HG03439 (cell line): ENCODE measurements around the gene NDUFA3.
"Not testable (repeated sequence)": the region's sequence is repeated elsewhere in the genome, so short reads cannot be mapped to it uniquely, and the experiment has no call there.

ENCODE experiments used
- ATAC-seq: cut with Tn5 transposase; IDR thresholded peaks from one replicate; pipeline ENCODE4 v1.9.1; 2021; ENCODE audit warnings: mild to moderate bottlenecking, moderate library complexity; ENCODE audit not compliant: unreplicated experiment

Gene NDUFA3

GRCh38 chr19:54102421-54103169, at the start of gene NDUFA3:
Gene NDUFA3 (plus strand): TSS chr19:54102855. CDS start chr19:54102879, 24 bp downstream.
- peak; percentile 92 for ATAC-seq

DNA sequence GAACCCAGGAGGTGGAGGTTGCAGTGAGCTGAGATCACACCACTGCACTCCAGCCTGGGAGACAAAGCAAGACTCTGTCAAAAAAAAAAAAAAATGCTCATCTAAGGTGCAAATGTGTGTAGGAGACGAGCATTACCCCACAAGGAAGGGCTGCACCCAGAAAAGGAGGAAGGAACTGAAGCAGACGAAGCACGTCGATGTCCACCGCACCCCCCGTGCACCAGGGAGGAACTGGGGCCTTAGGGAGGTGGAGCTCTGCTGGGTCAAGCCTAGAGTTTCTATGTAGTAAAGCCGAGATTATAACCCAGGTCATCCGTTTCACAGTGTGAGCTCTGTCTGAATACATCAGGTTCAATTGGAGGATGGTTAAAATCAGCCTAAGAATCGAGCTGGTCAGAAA, 40.0 kb upstream of the NDUFA3 start:
- ATAC-seq = no peak

- ATAC-seq = no peak
Observed at GRCh38 chr19:54063350-54064116, 39.1 kb upstream of the NDUFA3 start, which contains the start of gene VSTM1. Gene VSTM1 (minus strand): TSS chr19:54063897. CDS start chr19:54063777, 120 bp downstream.

DNA sequence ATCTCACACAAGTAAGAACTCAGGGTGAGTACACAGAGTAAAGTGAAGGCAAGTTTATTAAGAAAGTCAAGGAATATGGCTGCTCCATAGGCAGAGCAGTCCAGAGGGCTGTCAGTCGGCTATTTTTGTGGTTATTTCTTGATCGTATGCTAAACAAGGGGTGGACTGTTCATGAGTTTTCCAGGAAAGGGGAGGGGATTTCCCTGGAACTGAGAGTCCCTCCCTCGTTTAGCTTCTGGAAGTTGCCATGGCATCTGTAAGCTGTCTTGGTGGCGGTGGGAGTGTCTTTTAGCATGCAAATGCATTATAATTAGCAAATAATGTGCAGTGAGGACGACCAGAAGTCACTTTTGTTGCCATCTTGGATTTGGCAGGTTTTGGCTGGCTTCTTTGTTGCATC, 33.2 kb upstream of the NDUFA3 start:
- ATAC-seq = no peak

DNA sequence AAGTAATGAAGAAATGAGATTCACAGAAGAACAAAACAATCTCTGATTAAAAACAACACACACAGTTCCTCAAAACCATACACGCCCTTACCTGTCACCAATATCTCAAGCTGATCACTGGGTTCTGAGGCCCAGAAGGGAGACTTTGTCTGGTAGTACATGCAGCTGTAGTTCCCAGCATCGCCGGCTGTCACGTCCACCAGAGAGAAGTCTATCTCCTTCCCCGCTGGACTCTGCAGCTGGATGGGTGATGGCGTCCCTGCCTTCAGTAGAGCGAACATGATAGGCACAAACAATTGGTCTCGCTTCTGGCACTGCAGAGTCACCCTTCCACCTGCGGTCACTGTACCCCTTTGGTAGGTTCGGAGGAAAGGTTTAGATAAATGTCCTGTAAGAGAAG, 28.8 kb upstream of the NDUFA3 start:
- ATAC-seq = no peak

- ATAC-seq = no peak
Observed at GRCh38 chr19:54074851-54075250, 27.8 kb upstream of the NDUFA3 start.

- no peak for ATAC-seq
Observed at GRCh38 chr19:54077334-54077733, 25.3 kb upstream of the NDUFA3 start.

DNA sequence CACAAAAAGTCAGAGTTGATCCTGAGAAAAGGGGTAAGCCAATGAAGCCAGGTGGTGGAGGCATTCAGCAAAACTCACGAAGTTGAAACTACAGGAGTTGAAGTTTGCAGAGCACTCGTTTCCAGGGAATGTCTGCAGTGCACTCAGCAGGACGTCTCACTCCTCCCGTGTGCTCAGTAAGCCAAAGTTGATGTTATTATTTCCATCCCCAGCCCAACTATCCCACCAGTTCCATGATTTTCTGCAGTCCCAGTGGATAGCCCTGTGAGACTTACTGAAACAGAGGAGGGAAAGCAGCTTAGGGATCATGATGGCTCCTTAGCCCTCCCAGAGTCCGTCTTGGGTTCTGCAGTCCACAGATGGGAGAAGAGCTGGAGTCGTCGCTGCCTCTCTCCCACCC, 21.6 kb upstream of the NDUFA3 start, which contains the start of gene TARM1:
TSS of gene TARM1 (minus strand) at position 334 of the 400 bp plus-strand sequence. CDS start at position 309, 25 bp downstream.
- no peak for ATAC-seq

- no peak for ATAC-seq
Observed at GRCh38 chr19:54084410-54084809, 18.2 kb upstream of the NDUFA3 start.

DNA sequence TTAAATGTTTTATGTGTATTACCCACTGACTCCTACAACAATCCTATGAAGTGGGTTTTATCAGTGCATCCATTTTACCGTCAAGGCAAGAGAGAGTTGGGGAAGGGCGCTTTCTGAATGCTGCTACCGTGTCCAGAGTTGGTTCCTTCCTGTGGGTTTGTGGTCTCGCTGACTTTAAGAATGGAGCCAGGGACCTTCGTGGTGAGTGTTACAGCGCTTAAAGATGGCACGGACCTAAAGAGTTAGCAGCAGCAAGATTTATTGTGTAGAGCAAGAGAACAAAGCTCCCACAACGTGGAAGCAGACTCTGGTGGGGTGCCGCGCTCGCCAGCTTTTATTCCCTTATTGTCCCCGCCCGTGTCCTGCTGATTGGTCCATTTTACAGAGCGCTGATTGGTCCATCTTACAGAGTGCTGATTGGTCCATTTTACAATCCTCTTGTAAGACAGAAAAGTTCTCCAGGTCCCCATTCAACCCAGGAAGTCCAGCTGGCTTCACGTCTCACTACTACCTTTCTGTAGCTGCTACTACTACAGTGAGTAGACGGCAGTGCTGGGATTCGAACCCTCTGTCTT, 8.1 kb upstream of the NDUFA3 start:
- no peak for ATAC-seq

GRCh38 chr19:54095136-54095858, 7.4 kb upstream of the NDUFA3 start:
- ATAC-seq = no peak

DNA sequence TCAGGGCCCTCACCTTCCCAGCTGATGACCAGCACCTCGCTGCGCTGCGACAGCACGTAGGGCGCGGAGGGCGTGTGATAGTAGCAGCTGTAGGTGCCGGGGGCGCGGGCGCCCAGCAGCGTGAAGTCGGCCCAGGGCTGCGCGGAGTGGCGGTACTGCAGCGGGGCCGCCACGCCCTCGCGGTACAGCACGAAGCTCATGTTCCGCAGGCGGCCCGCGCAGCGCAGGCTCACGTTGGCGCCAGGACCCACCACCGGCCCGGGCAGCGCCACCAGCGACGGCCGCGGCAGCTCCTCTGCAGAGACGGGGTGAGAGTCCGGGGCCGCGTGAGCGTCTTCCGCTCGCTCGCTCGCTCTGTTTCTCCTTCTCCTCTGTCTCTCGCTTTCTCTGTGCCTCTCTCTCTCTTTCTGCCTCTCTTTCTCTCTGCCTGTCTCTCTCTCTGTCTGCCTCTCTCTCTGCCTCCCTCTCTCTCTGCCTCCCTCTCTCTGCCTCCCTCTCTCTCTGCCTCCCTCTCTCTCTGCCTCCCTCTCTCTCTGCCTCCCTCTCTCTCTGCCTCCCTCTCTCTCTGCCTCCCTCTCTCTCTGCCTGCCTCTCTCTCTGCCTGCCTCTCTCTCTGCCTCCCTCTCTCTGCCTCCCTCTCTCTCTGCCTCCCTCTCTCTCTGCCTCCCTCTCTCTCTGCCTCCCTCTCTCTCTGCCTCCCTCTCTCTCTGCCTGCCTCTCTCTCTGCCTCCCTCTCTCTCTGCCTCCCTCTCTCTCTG, 6.6 kb upstream of the NDUFA3 start:
- not testable (repeated sequence) for ATAC-seq

DNA sequence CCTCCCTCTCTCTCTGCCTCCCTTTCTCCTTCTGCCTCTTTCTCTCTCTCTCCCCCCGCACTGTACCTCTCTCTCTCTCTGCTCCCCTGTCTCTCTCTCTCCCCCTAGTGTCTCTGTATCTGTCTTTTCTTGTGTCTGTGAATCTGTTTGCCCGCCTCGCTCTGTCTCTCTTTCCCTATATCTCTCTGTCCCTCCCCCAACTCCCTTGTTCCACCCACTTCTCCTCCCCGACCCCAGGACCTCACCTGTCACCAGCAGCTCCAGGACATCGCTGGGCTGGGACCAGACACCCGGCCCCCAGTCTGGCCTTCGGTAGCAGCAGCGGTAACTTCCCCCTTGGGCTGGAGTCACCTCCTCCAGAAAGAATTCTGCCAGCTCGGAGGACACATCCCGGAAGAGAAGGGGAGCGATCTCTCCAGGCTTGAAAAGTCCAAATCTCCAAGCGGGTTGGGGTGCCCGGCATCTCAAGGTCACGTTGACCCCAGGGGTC, 6.0 kb upstream of the NDUFA3 start:
- no peak for ATAC-seq

DNA sequence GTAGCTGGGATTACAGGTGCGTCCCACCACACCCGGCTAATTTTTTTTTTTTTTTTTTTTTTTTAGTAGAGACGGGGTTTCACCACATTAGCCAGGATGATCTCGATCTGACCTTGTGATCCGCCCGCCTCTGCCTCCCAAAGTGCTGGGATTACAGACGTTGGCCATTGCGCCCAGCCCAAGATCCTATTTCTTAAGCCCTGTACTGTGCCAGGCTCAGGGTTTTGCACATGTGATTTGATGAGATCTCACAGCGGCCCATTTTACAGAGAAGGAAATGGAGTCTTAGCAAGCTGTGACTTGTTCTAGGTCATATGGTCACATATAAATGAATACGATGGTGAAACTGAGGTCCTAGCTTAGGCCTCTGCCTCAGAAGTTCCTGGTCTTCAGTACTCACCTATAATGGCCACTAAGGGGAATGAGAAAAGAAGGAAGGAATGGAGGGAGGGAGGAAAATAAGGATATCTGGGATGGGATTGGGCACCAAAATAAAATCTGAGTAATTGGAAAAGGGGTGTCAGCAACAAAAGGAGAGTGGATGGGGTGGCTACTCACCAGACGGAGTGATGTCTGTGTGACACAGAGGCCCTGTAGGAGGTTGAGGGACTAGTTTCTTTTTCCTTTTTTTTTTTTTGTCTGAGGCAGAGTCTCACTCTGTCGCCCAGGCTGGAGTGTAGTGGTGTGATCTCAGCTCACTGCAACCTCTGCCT, 3.3 kb upstream of the NDUFA3 start:
- no peak for ATAC-seq

- ATAC-seq = not testable (repeated sequence)
Observed at GRCh38 chr19:54099903-54100255, 2.8 kb upstream of the NDUFA3 start.

DNA sequence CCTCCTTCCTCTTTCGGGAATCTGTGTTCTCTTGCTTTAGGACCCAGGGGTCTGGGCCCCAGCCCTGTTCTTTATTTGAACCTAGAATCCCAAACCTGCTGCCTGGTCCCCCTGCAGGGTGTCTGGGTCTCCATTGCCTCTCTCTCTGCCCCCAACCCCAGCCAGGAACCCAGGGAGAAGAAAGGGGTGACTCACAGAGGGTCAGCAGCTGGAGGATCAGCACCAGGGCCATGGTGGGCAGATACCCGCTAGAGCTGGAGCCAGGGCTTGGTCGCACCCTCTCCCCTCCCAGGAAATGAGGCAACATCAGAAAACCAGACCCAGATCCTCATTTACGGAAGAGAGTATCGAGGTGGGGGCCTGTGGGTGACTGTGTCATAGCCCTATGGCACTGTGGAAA, 2.1 kb upstream of the NDUFA3 start, which contains the start of gene OSCAR:
TSS of gene OSCAR (minus strand) at position 243 of the 400 bp plus-strand sequence. CDS start at position 232, 11 bp downstream.
- no peak for ATAC-seq

GRCh38 chr19:54104998-54105715, 2.5 kb downstream of the NDUFA3 start:
- no peak for ATAC-seq

DNA sequence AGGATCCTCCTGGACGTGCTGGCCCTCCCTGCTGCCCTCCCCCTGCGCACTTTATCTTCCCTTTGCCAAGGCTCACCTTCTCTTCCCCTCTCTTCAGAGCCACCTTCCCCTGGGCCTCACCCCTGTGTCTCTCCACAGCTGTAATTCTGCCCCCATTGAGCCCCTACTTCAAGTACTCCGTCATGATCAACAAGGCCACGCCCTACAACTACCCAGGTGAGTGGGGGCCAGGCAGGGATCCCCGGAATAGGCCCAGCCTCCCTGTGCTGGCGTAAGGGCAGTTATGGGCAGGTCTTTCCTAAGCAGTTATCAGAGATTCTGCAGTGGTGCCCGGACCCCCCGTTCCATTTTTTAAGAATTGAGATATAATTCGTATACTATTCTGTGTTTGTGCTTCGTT, 3.1 kb downstream of the NDUFA3 start:
- no peak for ATAC-seq

DNA sequence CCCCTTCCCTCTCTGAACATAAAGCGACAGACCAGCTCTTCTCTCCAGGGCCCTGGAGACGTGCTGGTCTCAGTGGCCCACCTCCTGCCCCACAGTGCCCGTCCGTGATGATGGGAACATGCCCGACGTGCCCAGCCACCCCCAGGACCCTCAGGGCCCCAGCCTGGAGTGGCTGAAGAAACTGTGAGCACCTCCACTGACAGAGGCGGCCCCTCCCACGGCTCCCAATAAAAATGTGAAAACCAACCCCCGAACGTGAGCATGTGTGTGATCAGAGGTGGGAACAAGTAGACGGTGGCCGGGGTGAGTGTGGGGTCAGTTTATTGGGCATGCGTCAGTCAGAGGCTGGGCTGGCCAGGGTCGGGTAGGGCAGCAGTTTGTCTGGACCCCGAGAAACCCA, 4.1 kb downstream of the NDUFA3 start:
- no peak for ATAC-seq
